ENCODE data around the gene UBE2E2.

UBE2E2 gene

GRCh38 chr3:23198801-23199200, 4.3 kb upstream of the UBE2E2 start:
- no peak for DNase-seq

DNA sequence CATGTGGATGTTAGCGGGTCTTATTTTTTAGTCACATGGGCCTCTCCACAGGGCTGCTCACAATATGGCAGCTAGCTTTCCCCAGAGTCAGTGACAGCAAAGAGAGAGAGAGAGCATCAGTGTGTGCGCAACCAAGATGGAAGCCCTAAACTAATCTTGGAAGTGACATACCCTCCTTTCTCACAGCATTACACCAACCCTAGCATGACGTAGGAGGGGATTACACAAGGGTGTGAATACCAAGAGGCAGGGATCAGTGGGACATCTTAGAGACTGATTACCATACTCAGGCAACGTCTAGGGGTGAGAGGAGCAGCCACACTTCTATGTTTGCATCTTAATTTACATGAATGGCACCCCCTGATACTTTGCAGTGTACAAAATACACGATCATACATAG, 3.5 kb upstream of the UBE2E2 start:
- no peak for DNase-seq

DNA sequence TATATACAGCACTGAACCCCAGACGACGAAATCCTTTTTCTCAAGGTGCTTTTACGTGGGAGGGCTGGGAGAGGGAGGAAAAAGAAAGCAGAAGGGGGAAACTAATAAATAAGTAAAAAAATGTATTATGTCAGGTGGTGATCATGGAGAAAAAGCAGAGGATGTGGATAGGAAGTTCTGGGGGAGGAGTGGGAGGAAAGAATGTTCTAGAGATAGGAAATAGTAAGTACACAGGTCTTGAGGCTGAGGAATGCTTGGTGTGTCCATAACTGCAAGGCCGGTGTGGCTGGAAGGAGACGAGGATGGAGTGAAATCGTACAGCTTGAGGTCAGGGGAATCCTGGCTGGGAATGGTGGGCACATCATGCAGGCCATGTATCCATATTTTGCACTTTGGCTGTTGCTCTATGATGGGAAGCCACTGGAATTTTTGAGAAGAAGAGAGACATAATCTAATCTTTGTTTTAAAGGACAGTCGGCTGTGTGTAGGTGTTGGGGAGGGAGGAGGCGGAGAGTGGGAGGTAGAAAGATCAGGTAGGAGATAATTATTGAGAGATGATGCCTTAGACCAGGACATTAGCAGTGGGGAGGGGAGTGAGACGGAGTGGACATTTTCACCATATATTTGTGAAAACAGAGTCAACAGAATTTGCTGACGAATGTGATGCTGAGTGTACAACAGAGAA, 1.8 kb upstream of the UBE2E2 start:
- DNase-seq: no peak

- no peak for DNase-seq
Observed at GRCh38 chr3:23202203-23202920, 765 bp upstream of the UBE2E2 start.

GRCh38 chr3:23203708-23204330, 692 bp downstream of the UBE2E2 start:
- DNase-seq: no peak

GRCh38 chr3:23206366-23206765, 3.2 kb downstream of the UBE2E2 start:
- DNase-seq: no peak

DNA sequence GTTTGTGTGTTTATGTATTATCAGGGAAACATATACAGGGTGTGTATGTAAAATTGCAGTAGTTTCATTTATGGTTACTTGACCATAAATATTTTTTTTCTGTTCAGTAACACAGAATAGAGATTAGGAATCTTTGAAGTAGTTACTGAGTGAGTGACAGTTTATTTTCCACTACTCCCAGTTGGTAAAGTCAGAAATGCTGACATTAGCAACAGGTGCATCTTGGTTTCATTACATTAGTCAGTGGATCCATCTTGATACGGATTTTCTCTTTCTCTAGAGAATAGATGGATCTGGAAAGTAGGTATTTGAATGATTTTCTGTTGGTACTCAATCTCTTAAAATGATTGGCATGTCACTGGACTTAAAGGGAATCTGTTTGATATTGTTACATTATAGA, 6.0 kb downstream of the UBE2E2 start:
- no peak for DNase-seq

- DNase-seq: no peak
Observed at GRCh38 chr3:23209747-23210487, 6.8 kb downstream of the UBE2E2 start.

GRCh38 chr3:23213813-23214212, 10.7 kb downstream of the UBE2E2 start:
- DNase-seq: no peak

- no peak for DNase-seq
Observed at GRCh38 chr3:23217872-23218554, 14.9 kb downstream of the UBE2E2 start.

- DNase-seq: no peak
Observed at GRCh38 chr3:23219117-23219516, 16.0 kb downstream of the UBE2E2 start.

GRCh38 chr3:23219552-23219951, 16.4 kb downstream of the UBE2E2 start:
- no peak for DNase-seq

GRCh38 chr3:23221136-23221535, 18.0 kb downstream of the UBE2E2 start:
- no peak for DNase-seq

DNA sequence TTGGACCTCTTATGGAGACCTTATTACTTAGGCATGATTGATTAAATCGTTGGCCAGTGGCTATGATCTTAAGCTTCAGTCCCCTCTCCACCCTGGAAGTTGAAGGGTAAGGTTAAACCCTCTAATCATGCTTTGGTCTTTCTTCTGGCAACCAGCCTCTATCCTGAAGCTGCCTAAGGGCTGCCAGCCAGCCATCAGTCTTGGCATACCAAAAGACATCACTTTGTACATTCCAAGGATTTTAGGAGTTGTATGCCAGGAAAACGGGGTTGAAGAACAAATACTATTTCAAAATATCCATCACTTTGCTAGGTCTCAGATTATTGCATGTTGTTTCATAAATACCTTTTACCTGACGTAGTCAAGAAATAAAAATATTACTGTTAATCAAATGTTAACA, 28.9 kb downstream of the UBE2E2 start:
- DNase-seq: no peak

DNA sequence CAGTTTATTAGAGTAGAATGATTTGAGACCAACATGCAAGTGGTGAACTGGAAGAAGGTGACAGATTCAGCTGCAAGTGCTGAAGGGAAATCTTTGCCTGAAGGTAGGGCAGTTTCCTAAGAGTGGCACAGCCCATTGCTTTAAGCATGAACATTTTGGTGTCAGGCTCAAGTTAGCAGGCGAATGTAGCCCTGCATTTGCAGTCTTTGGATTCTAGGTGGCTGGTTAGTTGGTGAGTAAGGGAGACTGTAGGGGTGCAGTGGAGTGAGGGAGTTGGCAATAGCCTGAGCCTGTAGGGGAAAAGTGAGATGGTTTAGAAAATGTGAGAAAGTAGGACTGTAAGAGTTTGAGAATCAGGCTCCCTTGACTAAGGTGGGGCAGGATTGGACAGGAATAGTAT, 29.7 kb downstream of the UBE2E2 start:
- no peak for DNase-seq

GRCh38 chr3:23235264-23235663, 32.1 kb downstream of the UBE2E2 start:
- no peak for DNase-seq

DNA sequence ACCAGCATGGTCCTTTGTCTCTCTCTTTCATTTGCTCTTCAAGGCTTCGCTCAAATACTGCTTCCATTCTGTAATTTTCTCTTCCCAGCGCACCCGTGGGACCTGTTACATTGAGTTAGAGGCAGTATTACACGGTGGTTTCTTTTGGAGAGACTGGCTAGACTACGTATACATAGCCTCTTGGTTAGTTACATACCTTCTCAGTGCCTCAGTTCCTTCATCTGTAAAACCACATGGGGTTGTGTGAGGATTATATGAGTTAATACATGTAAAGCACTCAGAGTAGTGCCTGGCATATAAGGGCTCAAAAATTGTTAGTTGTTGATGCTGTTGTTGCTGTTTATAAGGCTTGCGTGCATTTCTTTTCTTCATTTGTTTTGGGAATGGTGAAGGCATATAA, 33.8 kb downstream of the UBE2E2 start:
- no peak for DNase-seq

DNA sequence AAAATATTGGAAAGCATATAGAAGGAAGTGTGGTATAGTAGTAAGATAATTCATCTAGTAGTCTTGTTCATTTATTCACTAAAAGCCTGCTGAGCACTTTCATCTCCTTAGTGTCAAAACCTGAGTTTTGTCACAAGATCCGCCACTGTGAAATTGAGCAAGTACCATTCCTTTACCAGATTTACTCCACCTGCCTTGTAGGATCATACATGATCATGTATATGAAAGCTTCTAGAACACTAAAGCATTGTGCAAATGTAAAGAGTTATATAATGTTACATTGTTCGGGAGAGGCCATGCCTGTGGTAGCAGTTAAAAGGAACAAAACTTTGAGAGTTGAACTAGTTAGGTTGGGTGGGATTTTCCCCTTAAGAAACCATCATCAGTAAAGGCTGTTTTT, 35.0 kb downstream of the UBE2E2 start:
- no peak for DNase-seq

DNA sequence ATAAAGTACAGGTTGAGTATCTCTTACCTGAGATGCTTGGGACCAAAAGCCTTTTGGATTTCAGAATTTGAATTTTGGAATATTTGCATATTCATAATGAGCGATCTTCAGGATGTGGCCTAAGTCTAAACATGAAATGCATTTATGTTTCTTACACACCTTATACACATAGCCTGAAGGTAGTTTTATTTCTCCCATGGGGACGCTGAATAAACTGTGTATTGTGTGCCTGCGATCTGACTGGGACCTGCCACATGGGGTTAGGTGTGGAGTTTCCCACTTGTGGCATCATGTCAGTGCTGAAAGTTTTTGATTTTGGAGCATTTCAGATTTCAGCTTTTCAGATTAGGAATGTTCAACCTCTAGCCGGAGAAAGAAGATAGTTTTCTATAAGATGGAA, 35.5 kb downstream of the UBE2E2 start:
- DNase-seq: no peak

- no peak for DNase-seq
Observed at GRCh38 chr3:23239211-23240068, 36.3 kb downstream of the UBE2E2 start.

DNA sequence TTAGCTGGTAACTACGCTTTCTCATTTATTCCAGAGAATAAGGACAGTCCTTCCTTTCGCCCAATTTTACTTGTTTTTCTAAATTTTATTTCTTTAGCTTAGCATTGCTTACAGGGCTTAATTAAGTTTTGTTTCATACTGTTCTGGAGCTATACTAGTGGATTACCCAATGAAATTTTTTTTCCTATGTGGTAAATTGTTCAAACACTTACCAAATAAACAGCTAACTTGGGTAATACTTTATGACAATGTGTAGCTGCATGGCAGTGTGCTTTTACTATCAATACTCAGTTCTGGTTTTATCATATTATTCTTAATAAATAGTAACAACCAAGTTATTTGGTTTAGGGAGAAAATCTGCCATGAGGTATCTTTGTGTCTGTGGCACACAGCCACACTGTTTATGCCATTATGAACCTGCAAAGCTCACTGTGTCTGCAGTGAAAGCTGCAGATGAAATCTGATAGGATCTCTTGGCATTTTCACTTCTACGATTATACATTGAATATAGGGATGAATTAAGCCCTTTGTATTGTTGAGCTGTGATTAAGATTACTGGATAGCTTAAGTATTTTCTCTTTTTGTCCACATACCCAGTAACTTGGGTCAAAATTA, 37.2 kb downstream of the UBE2E2 start:
- no peak for DNase-seq

DNA sequence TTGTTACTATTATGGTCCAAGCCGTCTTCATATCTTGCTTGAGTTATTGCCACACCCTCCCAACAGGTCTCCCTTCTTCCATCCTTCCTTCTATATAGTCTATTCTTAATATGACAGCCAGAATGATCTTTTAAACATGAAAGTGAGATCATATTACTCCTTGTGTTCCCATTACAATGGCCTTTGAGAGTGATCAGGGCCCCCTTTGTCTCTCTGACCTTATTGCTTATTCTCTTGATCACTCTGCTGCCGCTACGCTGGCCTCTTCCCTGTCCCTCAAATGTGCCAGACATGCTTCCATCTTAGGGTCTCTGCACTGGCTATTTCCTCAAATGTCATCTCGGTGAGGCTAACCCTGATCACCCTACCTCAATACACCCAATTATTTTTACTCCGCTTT, 38.1 kb downstream of the UBE2E2 start:
- DNase-seq: no peak
